ENCODE measurements around the gene CBR1.
"Not testable (repeated sequence)": the region's sequence is repeated elsewhere in the genome, so short reads cannot be mapped to it uniquely, and the experiment has no call there.

The CBR1 gene

DNA sequence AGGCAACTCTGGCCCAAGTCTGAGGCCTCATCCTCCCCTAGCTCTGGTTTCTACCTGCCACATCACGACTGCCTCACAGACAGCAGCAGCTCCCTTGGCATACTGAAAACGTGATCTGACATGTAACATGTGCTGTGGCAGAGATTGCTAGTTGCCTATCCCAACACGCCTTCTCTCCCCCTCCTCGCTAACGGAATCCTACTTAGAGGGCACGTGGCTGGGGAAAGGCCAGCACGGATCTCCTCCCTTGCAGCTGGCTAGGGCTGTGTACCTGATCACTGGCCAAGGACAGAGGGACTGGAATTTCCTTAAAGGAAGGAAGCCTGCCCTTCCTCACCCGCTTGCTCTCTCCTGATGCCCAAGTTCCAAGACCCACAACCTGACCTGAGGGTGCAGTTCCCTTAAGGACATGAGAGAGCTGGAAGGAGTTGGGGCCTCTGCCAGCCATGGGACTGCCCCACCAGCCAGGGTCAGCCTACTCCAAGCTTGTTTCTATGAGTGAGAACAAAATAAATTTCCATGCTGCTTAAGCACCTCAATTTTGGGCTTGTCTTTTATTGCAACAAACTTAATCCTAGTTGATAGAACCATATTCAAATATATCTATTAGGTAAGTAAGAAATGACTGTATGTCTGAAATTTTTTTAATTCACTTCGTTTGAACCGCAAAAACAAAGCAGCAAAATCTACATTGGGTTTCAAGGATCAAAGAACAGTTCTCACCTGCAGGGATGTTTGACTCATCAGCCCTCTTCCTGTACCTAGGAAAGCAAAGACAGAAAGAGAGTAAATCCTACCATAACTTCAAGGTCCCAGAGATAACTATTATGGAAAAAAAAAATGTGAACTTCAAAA is 16.7 kb upstream of the CBR1 start:
- no peak for DNase-seq

DNA sequence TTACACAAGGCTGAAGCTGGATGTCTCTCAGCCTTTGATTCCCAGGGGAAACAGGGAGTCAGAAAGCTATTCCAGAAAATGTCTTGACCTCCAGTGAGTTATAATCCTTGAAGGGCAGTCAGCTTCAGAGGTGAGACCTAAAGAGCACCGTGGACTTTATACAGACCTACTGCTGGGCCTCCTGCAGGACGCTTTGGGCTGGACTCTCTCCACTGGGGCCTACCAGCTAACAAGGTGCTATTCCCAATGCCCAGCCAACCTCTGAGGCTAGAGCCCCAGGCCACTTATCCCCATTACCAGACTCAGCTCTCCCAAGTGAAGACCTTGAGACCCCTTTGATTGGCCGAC is 16.1 kb upstream of the CBR1 start:
- no peak for DNase-seq

DNA sequence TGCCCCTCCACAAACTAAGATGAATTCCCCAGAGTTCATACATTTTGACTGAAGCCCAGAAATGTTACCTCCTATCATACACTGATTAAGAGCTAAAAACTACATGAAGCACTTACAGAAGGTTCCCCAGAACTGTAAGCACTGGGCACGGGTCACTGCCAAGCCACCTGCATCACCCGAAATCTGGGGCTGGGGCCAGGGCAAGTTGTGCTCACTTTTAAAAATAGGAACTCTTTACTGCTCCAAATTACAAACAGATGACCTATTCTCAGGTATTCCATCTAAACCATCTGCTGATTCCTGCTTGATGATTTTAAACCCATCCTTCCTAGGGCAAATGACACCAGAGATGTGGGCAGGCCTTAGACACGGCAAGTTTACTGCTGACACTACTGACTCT is 14.3 kb upstream of the CBR1 start:
- DNase-seq, result no peak

DNA sequence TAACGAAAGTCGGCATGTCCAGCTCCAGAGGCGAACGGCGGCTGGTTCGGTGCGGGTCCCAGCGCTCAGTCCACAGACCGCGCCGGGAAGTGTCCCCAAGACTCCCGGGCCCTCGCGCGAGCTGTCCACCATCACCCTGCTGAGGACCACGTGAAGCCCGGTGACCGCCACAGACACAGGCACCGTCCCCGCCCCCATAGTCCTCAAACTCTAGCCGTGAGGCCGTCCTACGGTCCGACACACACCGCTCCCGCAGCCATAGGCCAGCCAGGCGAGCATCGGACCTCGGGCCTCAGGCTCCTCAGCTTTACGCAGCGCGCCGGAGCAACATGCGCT is 10.0 kb upstream of the CBR1 start:
- DNase-seq, result no peak

DNA sequence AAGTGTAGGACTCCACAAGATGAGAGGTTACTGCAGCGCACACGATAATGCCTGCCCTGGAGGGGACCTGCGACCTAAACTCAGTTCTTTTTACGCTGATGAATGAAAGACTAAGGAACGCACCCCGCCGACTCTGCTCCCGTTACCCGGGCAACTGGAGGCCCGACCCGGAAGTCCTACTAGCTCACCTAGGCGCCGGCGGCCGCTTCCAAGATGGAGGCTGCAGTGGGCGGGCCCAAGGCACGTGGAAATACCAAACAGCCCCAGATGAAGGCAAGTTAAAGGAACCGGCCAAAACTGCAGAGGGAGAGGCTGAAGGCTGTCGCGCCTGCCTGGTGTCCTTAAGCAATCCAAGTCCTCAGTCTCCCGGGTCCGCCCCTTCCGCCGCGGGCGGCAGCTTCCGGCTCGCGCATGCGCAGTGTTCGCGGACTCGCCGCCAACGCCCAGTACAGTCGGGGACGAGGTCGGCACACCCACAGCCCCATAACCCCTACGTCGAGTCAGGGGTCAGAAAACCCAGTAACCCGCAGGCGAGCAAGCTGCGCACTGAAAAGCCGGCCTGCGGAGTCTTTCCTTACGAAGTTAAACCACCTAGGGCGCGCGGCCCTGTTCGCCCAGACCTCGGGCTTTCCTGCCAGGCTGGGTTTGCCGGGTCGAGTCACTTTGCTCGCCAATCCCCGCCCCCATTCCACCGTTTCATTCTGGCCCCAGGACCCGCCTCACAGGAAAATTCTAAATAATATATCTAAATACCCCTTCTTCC is 9.5 kb upstream of the CBR1 start, which contains the start of gene SETD4:
TSS of gene SETD4 (minus strand) at position 368 of the 763 bp plus-strand sequence. CDS start 1,638 bp downstream, outside the sequence.
- peak; percentile 95 for DNase-seq

DNA sequence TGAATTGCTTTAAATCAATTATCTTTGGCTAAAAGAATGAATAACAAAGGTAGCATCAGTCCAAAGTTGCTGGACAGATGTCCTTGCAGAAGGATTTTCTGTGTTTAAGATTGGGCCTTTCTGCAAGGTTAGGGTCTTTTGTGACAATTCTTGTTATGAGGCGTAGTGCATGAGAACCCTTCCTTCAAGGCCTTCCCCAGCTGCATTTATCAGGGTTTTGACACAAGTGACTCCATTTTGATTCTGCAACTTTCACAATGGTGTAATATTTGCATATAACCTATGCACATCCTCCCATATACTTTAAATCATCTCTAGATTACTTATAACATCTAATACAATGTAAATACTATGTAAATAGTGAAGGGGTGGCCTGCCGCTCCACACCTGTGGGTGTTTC is 8.4 kb upstream of the CBR1 start:
- no peak for DNase-seq

DNA sequence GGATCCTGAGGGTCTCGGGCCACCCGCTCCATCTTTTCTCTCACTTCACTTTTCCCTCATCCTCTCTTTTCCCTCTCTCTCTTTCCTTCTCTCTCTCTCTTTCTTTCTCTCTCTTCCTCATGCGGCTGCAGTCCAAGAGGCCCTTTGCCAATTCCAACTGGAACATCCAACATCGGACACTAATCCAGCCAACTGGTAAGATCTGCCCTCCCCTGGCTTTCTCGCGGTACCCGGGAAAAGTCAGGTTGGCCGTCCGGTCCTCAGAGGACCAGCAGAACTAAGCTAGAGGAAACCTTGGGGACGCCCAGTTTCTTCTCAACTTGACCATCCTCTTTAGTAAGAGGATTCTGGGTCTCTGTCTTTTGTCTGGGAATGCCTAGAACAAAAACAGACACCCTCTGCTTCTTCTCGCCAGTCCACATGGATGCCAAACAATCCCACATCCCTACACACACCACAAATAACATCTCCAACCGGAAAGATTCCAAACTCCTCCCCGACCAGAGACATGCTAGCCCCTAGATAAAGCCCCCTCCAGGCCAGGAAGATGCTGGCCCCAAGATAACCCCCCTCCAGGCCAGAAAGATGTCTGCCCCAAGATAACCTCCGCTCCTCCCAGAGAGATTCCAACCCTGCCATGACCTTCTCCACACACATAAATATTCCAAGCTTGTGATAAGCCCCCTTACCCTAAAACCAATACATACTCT is 6.3 kb upstream of the CBR1 start:
- DNase-seq, result no peak

DNA sequence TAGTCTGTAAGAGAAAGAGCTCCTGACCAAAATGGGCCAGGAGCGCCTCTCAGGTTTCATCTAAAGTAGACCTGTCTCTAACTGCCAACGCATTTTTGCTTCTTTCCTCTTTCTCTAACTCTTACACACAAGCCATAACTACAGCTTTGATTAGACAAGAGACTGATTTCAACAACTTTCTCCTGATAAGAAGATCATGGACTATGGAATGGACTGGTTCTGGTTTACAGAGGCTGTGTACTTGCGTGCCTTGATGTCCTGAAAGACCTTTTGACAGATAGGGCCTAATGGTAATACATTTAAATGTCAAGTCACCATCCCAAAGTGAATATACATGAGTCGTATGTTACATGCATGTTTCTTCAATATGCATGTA is 5.8 kb upstream of the CBR1 start:
- no peak for DNase-seq

DNA sequence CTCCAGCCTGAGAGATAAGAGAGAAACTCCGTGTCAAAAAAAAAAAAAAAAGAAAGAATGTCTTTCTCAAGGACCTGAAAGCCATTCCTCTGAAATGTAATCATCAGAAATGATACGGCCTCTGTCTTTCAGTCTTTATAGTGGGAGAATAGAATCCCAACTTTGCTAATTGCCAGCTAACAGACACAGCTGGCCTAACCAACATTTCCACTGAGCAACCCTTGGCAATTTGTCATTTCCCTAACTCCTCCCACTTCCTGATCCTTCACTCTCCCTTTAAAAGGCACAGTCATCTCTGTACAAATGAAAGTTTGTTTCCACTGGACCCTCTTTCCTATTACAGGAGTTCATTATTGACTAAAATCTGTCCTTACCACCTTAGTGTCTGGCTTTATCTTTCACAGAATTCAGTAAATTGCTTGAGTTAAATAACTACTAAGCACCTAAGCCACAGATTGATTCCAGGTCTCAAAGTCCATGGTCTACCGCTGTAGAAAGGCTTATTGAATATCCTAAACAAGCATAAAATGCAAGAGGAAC is 4.3 kb upstream of the CBR1 start:
- no peak for DNase-seq

DNA sequence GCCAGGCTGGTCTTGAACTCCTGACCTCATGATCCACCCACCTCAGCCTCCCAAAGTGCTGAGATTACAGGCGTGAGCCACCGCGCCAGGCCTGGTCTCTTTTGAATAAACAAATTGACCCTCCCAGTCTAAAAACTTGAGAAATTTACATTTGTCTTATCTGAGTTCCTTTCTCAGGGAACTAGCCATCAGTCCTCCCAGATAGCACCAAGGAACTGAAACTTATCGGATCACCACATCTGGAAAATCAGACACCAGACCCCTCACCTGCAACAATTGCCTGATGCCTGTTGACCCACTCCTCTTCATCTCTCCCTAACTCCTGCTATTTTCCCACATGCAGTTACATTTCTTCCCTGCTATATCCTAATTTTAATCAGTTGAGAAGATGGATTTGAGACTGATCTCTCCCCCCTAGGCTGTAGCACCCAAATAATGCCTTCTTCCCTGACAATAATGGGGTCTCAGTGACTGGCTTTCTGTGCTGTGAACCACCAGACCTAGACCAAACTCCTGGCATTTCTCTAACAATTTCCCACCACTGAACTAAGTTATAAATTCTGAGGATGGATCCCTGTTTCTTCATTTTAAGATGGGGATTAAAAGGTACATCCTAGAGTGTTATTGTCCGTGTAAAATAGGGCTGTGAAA is 951 bp upstream of the CBR1 start:
- DNase-seq, result no peak

DNA sequence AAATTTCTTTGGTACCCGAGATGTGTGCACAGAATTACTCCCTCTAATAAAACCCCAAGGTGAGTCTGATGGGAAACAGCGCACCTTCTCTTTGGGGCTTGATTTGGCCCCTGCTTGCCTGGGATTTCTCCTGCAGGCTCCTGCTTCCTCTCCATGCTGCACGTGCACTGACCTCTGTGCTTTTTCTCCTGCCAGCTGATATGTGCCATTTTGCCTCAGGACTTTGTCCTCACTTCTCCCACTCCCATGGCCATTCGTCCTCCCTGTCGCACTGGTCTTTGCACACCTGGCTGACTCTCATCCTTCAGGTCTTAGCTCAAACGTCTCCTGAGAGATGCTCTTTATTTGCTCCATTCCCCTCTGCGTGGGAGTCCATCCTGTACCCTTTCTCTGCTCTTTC is 1.2 kb downstream of the CBR1 start:
- no peak for DNase-seq

DNA sequence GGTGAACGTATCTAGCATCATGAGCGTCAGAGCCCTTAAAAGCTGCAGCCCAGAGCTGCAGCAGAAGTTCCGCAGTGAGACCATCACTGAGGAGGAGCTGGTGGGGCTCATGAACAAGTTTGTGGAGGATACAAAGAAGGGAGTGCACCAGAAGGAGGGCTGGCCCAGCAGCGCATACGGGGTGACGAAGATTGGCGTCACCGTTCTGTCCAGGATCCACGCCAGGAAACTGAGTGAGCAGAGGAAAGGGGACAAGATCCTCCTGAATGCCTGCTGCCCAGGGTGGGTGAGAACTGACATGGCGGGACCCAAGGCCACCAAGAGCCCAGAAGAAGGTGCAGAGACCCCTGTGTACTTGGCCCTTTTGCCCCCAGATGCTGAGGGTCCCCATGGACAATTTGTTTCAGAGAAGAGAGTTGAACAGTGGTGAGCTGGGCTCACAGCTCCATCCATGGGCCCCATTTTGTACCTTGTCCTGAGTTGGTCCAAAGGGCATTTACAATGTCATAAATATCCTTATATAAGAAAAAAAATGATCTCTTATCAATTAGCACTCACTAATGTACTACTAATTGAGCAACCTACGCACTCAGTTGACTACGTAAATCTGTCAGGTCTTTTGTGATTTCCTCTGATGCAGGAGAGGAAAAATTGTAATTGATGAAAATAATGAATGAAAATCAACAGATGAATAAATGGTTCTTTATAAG is 2.8 kb downstream of the CBR1 start:
- no peak for DNase-seq

DNA sequence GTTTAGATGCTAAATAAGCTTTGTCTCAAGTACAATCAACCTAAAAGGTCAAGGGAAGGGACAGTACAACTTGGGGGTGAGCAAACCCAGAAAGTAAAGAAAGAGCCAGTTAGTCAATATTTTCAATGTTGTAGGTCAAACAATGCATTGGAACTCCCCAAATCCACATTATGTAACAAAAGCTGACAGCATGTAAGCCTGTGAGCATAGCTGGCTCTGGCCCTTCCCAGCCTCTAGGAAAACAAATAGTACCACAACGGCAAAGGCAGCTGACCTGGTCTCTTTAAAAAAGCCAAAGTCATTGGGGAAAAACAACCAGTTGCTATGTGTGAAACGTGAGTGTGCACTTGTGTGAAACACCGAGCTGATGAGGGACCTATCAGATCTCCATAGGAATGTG is 3.4 kb downstream of the CBR1 start:
- no peak for DNase-seq

DNA sequence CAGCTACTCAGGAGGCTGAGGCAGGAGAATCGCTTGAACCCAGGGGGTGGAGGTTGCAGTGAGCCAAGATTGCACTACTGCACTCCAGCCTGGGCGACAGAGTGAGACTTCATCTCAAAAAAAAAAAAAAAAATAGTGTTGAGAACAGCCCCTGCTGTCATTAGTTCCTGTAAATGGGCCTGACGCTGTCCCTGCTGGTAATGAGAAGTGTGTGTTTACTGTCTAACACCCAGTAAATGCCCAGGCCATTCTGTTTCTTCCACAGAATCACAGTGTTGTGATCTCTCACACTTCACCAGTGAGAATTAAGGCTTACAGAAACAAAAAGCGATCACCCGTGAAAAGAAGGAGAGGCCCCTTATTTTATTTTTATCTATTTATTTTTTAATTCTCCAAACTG is 4.1 kb downstream of the CBR1 start:
- DNase-seq, result not testable (repeated sequence)

DNA sequence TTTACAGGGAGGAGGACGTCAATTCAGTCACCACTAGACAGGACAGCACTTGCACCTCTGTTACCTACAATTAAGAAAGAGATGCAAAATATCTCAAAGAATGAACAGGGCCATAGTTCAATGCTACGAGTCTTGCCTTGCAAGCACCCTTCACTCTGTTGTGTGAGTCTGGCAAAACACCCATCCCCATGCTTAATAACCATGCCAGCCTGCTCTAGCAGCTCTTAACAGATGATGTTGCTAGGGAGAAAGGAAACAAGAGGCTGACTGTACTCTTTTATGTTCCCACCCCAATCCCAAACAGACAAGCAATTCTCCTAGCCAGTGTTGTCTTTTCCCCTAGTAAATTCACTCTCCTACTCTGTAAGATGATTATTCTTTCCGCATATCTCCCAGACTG is 5.3 kb downstream of the CBR1 start:
- DNase-seq, result no peak

DNA sequence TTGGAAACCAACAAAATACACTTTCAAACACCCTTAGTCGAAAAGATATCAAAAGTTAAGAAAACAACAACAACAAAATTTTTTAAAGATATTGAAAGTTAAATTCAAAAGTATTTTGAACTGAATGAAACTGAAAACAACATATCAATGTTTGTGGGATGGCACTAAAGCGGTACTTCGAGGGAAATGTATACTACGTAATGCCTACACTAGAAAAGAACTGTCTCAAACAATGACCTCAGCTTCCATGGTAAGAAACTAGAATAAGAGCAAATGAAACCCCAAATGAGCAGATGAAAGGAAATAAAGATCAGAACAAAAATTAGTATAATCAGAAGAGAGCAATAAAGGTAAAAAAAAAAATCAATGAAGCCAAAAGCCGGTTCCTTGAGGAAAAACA is 6.1 kb downstream of the CBR1 start:
- DNase-seq, result no peak

DNA sequence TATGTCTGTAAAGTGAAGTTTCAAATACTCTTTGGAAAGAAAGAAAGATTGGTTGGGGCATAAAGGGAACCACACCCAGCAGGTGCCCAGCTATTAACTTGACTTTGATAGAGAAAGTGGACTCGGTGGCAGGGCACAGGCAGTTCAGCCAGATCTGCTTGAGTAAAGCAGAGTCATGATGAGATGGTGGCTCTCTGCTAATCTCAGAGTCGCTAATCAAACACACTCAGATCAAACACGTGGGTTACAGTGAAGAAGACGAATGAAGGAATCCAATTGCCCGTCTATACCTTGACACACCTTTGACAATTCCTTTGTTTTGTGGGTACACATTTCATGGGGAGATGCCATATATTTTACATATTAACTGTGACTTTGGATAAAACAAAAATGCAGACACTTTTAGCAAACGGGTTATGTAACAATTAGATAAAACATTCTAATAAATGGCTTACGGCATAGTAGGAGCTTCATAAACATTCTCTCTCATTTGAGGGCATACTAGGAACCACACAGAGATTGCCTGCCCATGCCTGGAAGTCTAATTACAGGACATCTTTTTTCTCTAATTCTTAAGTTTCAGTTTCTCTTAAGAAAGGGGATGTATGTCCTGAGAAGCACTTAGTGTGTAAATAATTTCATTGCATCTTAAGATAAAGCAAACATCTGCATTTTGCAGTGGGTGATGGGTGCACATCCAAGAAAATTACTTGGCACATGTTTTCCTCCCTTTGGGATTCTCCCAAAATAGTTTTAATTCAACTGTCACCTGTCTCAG is 7.2 kb downstream of the CBR1 start:
- no peak for DNase-seq

DNA sequence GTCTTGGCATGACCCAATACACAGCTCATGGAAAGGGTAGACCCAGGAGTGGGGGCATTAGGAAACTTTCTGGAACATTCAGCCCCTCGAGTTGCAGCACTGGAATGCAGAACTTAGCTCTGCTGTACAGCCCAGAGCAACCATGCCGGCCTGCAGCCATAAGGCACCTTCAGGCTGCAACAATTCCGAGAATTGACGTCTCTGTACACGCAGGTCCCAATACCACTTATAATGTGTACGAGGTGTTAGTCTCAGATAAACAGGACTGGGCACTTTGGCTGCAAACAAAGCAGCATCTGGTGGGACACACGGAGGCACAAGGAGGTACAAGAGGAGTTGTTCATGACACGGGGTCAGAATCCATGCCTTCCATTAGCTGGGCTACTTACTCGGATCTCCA is 7.9 kb downstream of the CBR1 start:
- no peak for DNase-seq

DNA sequence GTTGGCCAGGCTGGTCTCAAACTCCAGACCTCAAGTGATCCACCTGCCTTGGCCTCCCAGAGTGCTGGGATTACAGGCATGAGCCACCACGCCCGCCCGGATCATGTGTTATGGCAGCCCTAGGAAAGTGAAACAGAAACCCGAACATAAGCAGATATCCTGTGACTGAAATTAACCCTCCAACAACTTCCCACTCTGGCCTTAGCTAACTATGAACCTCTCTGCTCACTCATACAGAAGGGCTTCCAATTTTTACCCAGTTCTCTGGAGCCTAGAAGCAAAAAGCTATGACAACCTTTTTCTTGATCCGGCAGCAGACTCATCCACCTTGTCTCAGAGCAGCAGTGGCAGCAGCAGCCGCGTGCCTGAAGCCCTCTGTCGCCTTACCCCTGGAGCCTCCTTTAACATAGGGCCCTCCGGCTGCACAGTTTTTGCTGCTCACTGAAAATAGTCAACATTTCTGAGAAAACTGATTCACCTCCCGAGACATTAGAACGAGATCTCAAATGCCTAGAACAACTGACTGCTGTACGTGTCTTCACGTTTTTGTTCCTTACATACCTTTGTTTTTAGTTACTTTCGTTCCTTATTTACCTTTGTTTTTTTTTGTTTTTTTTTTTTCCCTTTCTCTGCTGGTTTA is 9.3 kb downstream of the CBR1 start:
- DNase-seq, result peak; percentile 43

DNA sequence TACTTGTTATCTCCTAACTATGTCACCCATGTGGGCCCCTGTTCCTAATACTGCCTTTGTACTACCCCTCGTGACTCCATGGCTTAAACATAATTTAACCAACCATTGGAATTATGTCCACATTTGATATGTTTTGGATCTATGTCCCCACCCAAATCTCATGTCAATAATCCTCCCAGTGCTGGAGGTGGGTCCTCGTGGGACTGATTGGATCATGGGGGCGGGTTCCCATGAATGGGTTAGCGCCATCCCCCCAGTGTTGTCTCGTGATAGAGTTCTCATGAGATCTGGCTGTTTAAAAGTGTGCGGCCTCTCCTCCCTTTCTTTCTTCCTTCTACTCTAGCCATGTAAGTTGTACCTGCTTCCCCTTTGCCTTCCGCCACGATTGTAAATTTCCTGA is 9.8 kb downstream of the CBR1 start:
- DNase-seq, result no peak

DNA sequence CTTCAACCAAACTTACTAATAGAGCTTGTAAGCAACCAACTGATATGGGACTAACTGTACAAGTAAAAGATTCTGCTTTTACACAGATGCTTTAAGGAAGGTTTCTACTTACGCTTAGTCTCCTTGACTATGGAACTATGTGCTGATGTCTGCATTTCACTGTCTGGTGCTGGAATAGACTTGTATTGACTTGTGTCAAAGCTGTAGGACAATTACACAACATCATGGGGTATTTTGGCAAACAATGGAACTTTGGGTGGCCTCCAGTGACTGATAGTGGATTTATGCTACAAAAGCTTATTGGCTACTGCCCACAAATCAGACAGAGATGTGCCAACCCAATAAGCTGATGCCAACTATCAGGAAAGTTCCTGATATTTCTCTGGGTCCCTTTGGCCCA is 10.6 kb downstream of the CBR1 start:
- DNase-seq, result no peak

Measured in stimulated activated CD4-positive, alpha-beta T cell treated with anti-CD3 and anti-CD28 coated beads, Interleukin-4, amount 100 ng/mL, for 1 hour (primary cell).